Activated naive CD4-positive, alpha-beta T cell (primary cell): ENCODE data around the gene CMTM2.
A peak's percentile ranks its signal among the peaks of the same experiment; 100 is the strongest.
"Not testable (repeated sequence)": the region's sequence is repeated elsewhere in the genome, so short reads cannot be mapped to it uniquely, and the experiment has no call there.

ENCODE experiments used
- DNase-seq, 4 experiments: peaks; one replicate each; lab custom pipeline; 2025; lab: John Stamatoyannopoulos, UW

Gene CMTM2

DNA sequence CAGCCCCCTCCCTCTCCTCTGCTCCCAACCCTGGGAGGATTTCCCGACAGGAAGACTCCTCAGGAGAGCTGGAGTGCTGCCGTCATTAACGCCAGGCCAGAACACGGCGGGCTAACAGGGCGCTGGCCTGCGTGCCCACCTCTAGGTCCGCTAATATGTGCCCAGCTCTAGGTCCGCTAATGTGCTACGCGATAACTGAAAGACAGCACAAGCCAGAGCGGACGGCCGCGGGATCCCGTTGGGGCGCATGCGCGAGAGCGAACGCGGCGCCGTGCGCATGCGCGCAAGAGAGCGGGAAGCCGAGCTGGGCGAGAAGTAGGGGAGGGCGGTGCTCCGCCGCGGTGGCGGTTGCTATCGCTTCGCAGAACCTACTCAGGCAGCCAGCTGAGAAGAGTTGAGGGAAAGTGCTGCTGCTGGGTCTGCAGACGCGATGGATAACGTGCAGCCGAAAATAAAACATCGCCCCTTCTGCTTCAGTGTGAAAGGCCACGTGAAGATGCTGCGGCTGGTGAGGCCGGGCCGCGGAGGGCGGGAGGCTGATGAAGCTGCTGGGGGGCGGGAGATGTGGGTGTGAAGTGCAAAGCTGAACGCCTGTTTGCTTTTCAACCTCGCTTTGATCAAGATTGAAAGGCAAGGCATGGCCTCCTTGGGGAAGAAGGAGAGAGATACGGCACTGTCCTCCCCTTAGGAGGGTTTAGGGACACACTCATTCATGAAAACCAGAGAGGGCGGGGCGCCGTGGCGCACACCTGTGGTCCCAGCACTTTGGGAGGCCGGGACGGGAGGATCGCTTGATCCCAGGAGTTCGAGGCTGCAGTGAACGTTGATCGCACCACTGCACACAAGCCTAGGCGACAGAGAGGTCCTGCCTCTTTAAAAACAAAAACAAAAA lies 26.7 kb upstream of the CMTM2 start, which contains the start of gene CKLF:
Gene CKLF (plus strand): TSS at position 291 of the 892 bp plus-strand sequence. CDS start 140 bp downstream, at position 431.
- DNase-seq: peak; percentile 77 to 89 (median 82)

- DNase-seq: no peak
Measured at GRCh38 chr16:66553223-66553622, 26.0 kb upstream of the CMTM2 start.

DNA sequence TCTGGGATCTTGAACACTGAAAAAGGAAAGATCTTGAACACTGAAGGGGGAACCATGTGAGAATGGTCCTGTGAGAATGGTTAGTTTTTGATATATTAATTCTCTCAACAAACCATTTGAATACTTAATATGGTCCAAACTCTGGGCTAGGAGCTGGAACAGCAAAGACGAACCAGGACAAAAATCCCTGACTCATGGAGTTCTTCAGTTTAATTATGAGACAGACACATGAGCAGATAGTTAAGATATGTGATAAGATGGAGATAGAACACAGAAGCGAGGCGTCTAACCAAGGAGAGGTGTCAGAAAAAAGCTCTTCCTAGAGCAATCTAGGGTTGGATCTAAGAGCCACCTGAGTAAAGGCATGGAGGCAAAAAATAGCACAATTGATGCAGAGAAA lies 25.2 kb upstream of the CMTM2 start:
- no peak for DNase-seq

- DNase-seq: no peak
Measured at GRCh38 chr16:66554495-66554894, 24.8 kb upstream of the CMTM2 start.

GRCh38 chr16:66560107-66560506 lies 19.2 kb upstream of the CMTM2 start:
- no peak for DNase-seq

GRCh38 chr16:66561381-66562080 lies 17.7 kb upstream of the CMTM2 start:
- no peak for DNase-seq

GRCh38 chr16:66562409-66562808 lies 16.9 kb upstream of the CMTM2 start:
- DNase-seq: no peak

GRCh38 chr16:66562986-66563385 lies 16.3 kb upstream of the CMTM2 start:
- DNase-seq: no peak

GRCh38 chr16:66563574-66564334 lies 15.5 kb upstream of the CMTM2 start:
- no peak for DNase-seq

DNA sequence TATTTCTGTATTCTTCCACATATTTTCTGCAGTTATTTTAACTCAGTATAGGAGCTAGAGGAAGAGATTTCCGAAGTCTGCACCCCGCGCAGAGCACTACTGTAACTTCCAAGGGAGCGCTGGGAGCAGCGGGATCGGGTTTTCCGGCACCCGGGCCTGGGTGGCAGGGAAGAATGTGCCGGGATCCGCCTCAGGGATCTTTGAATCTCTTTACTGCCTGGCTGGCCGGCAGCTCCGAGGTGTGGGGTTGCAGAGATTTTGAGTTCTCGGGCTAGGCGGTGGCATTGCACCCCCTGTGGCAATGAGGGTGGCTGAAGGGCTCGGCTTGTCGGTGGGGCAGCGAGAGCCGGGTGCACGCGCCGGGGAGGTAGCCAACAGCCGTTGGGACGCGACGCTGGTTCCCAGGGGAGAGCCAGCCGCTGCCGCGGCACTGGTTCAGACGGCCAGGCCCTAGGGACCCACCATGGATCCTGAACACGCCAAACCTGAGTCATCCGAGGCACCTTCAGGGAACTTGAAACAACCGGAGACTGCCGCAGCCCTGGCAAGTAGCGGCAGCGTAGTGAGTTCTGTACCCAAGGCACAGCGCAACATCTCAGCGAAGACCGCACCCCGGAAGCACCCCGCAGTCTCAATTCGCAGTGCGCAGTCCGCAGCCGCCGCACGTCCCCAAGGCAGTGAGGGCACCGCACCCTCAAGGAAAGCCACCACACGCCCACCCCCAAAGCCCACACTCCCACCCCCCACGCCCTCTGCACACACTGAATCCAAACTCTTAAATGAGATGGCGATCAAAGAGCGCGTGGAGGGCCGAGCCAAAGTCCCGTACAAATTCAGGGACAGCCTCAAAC lies 13.0 kb upstream of the CMTM2 start, which contains the start of gene CMTM1:
Gene CMTM1 (plus strand): TSS at position 389 of the 851 bp plus-strand sequence. CDS start 75 bp downstream, at position 464.
- no peak for DNase-seq

GRCh38 chr16:66567270-66567669 lies 12.0 kb upstream of the CMTM2 start:
- DNase-seq: not testable (repeated sequence)

- no peak for DNase-seq
Measured at GRCh38 chr16:66568355-66568754, 10.9 kb upstream of the CMTM2 start.

GRCh38 chr16:66569131-66569530 lies 10.1 kb upstream of the CMTM2 start:
- no peak for DNase-seq

GRCh38 chr16:66569827-66570405 lies 9.3 kb upstream of the CMTM2 start:
- DNase-seq: no peak

- DNase-seq: no peak
Measured at GRCh38 chr16:66572356-66572755, 6.9 kb upstream of the CMTM2 start.

DNA sequence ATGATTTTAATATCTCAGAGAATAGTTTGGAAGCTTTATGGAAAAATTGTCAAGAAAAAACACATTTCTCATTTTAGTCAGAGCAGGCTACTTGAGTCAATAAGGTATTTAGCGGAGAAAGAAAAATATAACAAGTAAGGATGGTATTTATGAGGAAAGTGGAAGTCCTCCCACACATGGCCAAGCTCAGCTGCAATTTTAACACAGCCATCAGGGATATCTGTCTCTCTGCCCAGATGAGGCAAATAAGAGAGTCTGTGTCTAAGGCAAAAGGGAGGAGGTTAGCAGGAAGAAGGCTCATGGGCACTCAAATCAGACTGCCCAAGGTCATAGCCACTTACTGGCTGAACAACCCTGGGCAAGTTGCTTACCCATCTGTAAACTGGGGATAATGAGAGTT lies 5.2 kb upstream of the CMTM2 start:
- no peak for DNase-seq

- no peak for DNase-seq
Measured at GRCh38 chr16:66574531-66574930, 4.7 kb upstream of the CMTM2 start.

DNA sequence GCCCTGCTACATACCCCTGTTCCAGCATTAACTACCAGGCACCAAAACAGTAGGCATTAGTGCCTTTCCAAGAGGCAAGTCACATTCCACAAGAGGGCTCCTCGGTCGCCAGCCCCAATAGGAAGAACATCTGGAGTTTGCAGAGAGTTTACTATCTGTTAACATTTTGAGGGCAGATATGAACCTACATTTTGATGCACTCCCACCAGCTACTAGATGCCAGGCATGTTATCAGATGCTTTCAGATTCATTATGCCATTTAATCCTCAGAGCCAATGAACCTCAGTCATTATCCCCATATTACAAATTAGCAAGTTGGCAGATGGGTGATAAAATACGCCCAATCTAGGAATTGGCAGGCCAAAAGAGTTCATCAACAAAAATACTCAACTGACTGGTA lies 4.2 kb upstream of the CMTM2 start:
- DNase-seq: no peak

DNA sequence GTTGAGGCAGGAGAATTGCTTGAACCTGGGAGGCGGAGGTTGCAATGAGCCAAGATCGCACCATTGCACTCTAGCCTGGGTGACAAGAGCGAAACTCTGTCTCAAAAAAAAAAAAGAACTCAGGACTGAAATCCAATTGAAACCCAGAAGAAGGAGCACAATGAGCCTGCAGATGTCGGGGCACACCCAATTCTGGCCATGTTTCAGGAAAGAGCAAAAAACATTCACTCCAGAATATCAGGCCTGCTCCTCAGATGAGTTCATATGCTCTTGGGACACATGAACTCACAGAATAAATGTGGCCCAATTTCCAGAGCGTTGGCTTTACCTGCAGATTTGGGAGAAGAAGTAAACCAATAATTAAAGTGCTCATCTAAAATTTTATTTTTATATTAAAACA lies 3.0 kb upstream of the CMTM2 start:
- DNase-seq: no peak

DNA sequence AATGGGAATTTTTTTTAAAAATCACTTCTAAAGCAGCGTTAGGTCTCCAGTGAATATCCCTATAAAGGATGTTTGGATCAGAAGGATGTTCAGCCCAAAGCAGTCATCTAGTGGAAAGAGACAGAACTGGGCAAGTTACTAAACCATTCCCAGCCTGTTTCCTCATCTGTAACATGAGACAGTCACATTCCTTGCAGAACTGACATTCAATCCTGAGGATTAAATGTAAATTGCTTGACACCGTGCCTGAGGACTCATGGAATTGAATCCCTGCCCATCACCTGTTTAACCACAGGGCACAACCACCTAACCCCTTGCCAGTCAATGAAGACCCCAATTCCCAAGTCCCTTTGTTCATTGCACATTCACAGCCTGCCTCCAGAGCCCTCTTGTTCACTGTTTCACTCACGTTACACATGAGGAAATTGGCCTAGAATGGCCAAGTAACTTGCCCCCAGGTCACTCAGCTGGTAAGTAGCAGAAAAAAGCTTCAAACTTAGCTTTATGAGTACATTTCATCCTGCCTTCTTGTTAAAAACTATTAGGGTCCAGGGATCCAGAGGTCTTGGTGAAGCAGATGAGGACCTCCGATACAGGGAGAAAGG lies 1.4 kb downstream of the CMTM2 start:
- no peak for DNase-seq
